Erythroblast (primary cell): Measurements from ENCODE around the gene KDR.

ENCODE experiments used
- DNase-seq, 2 experiments: peaks; one replicate each; lab custom pipeline; 2025; lab: John Stamatoyannopoulos, UW
- GATA1 ChIP-seq: IDR thresholded peaks from 2 replicates; pipeline ENCODE4 v1.6.1; 2011; ENCODE audit warnings: low read depth, mild to moderate bottlenecking, control low read depth, low read length, moderate library complexity
- POLR2A ChIP-seq: IDR thresholded peaks from 2 replicates; pipeline ENCODE4 v1.6.1; 2011; ENCODE audit warnings: mild to moderate bottlenecking, low read length

The KDR gene

GRCh38 chr4:55050418-55050950 is 74.9 kb downstream of the KDR start:
- DNase-seq, result no peak
- no peak for TF ChIP-seq GATA1
- TF ChIP-seq POLR2A, result no peak

- TF ChIP-seq GATA1 (no peak), POLR2A (no peak)
- no peak for DNase-seq
These were observed 87.1 kb downstream of the KDR start for GRCh38 chr4:55038176-55038890.

GRCh38 chr4:55037728-55038127 is 87.7 kb downstream of the KDR start:
- no peak for TF ChIP-seq POLR2A
- no peak for TF ChIP-seq GATA1
- no peak for DNase-seq

- TF ChIP-seq POLR2A (no peak), GATA1 (no peak)
- no peak for DNase-seq
These were observed 89.0 kb downstream of the KDR start for GRCh38 chr4:55036405-55036804.

GRCh38 chr4:55035892-55036291 is 89.5 kb downstream of the KDR start:
- TF ChIP-seq POLR2A, result no peak
- TF ChIP-seq GATA1, result no peak
- no peak for DNase-seq

DNA sequence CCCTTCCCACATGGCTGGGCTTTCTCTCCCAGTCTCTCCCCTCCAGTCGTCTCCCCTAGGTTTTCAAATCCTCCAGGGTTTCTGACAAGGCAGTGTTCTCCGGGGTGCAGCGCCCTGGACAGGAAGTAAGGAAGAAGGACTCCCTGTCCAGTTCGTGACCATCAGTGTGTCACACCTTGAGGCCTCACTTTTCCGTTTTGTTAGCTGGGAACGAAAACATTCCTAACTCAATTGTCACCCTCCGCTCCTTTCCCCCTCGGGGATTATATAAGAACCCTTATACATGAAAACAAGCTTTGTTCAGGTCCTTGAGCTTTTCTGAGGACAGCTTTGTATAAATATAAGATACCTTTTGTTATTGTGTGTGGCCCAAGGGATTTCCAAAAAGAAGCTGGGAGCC is 92.1 kb downstream of the KDR start:
- DNase-seq, result no peak
- no peak for TF ChIP-seq POLR2A
- no peak for TF ChIP-seq GATA1

GRCh38 chr4:55032788-55033187 is 92.6 kb downstream of the KDR start:
- TF ChIP-seq POLR2A (no peak), GATA1 (no peak)
- no peak for DNase-seq

GRCh38 chr4:55032179-55032578 is 93.2 kb downstream of the KDR start:
- no peak for DNase-seq
- no peak for TF ChIP-seq POLR2A
- no peak for TF ChIP-seq GATA1

DNA sequence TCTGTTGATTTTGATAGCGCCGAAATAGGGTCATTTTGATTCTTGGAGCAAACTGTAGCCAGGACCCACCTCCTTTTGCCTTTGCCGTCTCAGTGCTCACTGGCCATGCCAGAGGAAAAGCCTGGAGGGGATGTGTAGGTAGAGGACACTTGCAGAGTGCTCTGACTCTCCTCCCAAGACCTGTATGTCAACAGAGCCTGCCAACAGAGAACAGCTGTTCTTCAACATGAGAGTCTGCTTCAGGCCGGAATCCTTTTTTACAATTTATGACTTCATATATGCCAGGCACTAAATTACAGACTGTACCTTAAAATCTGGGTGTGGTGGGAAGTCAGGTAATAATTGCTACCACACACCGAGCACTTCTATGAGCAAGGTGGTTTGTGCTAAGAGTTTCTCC is 94.2 kb downstream of the KDR start:
- TF ChIP-seq GATA1, result no peak
- no peak for TF ChIP-seq POLR2A
- DNase-seq, result no peak

- no peak for DNase-seq
- TF ChIP-seq GATA1 (no peak), POLR2A (no peak)
These were observed 94.8 kb downstream of the KDR start for GRCh38 chr4:55030589-55030988.

DNA sequence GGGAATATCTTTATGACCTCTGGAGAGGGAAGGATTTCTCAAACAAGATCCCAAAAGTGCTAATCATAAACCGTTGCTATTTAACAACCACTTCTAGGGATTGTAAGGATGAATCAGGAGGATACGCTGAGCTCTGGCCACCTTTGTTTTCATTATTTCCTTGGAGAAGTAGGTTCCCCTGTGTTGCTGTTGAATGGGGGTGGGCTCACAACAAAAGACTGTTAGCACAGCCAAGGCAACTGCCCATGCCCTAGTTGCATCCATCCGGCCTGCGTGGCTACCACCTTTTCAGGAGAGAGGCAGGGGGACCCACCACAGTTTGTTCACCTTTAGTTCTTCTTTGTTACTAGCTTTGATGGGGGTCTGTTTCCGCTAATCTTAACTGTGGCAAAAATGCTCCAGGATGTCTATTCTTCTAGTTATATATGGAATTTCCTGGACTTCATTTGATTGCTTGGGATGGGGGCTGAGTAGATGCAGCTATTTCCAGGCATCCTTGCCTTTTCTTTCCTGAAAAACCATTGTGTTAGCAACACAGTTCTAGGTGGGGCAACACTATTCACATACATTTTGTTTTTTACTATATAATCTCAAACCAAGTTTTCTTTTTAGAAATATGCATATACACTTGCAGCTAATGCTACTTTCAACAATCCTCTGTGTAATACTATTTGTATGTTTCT is 95.4 kb downstream of the KDR start:
- no peak for TF ChIP-seq GATA1
- no peak for TF ChIP-seq POLR2A
- no peak for DNase-seq

DNA sequence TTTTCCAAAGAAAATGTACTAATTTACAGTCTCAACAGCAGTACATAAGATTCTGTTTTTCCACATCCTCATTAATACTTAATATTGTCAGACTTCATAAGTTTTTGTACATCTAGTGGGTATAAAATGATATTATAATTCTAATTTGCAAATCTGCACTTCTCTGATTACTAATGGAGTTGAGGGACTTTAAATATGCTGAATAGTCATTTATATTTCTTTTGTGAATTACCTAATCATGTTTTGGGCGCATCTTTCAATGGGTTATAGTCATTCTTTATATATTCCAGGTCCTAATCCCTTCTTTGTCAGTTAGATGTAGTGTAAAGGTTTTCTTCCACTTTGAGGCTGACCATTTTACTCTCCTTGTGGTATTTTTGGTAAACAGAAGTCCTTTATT is 96.1 kb downstream of the KDR start:
- no peak for DNase-seq
- TF ChIP-seq GATA1 (no peak), POLR2A (no peak)
